NB4 (cell line): ENCODE measurements around the gene ARID1B.

ENCODE experiments used
- CTCF ChIP-seq: IDR thresholded peaks from one replicate; pipeline ENCODE4 v1.5.1; 2012; ENCODE audit warnings: low read depth, low read length
- POLR2A ChIP-seq: IDR thresholded peaks from 2 replicates; pipeline ENCODE4 v1.6.1; 2011; ENCODE audit warnings: mild to moderate bottlenecking; ENCODE audit not compliant: insufficient read length; ENCODE audit errors: extremely low read depth

- no peak for TF ChIP-seq CTCF
- TF ChIP-seq POLR2A, result no peak
Measured at GRCh38 chr6:156916130-156916801, 139.1 kb downstream of the ARID1B start.
